Endothelial cell (in vitro differentiated cells): ENCODE measurements around the gene ADGRF5. TPM values are rescaled to one million over a fixed set of nuclear protein-coding genes. Genes with fewer than 3 reads are reported as not detected.
A peak's percentile ranks its signal among the peaks of the same experiment; 100 is the strongest.

Source experiments
- DNase-seq: peaks from one replicate; pipeline ENCODE4 v3.0.0; 2021; ENCODE audit warnings: low spot score
- H3K27ac Mint-ChIP-seq: one replicate; pipeline ENCODE4 v1.8.0; 2021; ENCODE audit warnings: mixed read lengths, inconsistent platforms; ENCODE audit not compliant: unreplicated experiment
- H3K27me3 Mint-ChIP-seq: one replicate; pipeline ENCODE4 v1.8.0; 2021; ENCODE audit warnings: mild to moderate bottlenecking, moderate library complexity, mixed read lengths, inconsistent platforms; ENCODE audit not compliant: unreplicated experiment
- H3K36me3 Mint-ChIP-seq: one replicate; pipeline ENCODE4 v1.8.0; 2021; ENCODE audit warnings: mild to moderate bottlenecking, low read depth, mixed read lengths, inconsistent platforms; ENCODE audit not compliant: unreplicated experiment
- H3K4me1 Mint-ChIP-seq: one replicate; pipeline ENCODE4 v1.8.0; 2021; ENCODE audit warnings: mild to moderate bottlenecking, mixed read lengths, inconsistent platforms; ENCODE audit not compliant: unreplicated experiment
- H3K4me3 Mint-ChIP-seq: one replicate; pipeline ENCODE4 v1.8.0; 2021; ENCODE audit warnings: mild to moderate bottlenecking, mixed read lengths, inconsistent platforms; ENCODE audit not compliant: unreplicated experiment
- H3K9me3 Mint-ChIP-seq: one replicate; pipeline ENCODE4 v1.8.0; 2021; ENCODE audit warnings: mixed read lengths, inconsistent platforms; ENCODE audit not compliant: unreplicated experiment
- CTCF ChIP-seq: fragments of 200-600 bp; sonication (generic); IDR thresholded peaks from one replicate; pipeline ENCODE4 v1.5.0; 2021; ENCODE audit warnings: antibody characterized with exemption; ENCODE audit not compliant: unreplicated experiment
- total RNA-seq: library from RNA; stranded (reverse); fragmentation: NEBNext Ultra II Directional; extraction: Animal tissue kit (Norgen Biotek cat#: 25700); gene quantifications from one replicate; pipeline ENCODE4 v1.2.1, GENCODE V29; 2021; ENCODE audit not compliant: unreplicated experiment

The ADGRF5 gene
- total RNA-seq, 1 donor from 2014 or later: 250 TPM

- Mint-ChIP-seq H3K36me3 (peaks cover 22% of the 10 kb centered on the region), H3K4me1 (peaks cover 89% of the 10 kb centered on the region), H3K27me3 (peaks cover 4% of the 10 kb centered on the region), H3K9me3 (no peaks in the 10 kb centered on the region), H3K27ac (peak overlapping the region; percentile 32), H3K4me3 (peak overlapping the region; percentile 16)
- no peak for DNase-seq
- TF ChIP-seq CTCF: no peak
Observed at GRCh38 chr6:46915866-46916265, 5.9 kb downstream of the ADGRF5 start.

GRCh38 chr6:46915380-46915779 lies 6.4 kb downstream of the ADGRF5 start:
- no peak overlapping the region for H3K27ac Mint-ChIP-seq
- H3K4me3 Mint-ChIP-seq: no peak overlapping the region
- H3K27me3 Mint-ChIP-seq: peaks cover 4% of the 10 kb centered on the region
- DNase-seq: no peak
- H3K9me3 Mint-ChIP-seq: no peaks in the 10 kb centered on the region
- no peak for TF ChIP-seq CTCF
- H3K4me1 Mint-ChIP-seq: peaks cover 92% of the 10 kb centered on the region
- H3K36me3 Mint-ChIP-seq: peaks cover 22% of the 10 kb centered on the region

- H3K36me3 Mint-ChIP-seq: peaks cover 17% of the 10 kb centered on the region
- TF ChIP-seq CTCF: no peak
- H3K4me3 Mint-ChIP-seq: no peak overlapping the region
- H3K27me3 Mint-ChIP-seq: peaks cover 4% of the 10 kb centered on the region
- peak overlapping the region; percentile 71 for H3K27ac Mint-ChIP-seq
- peaks cover 88% of the 10 kb centered on the region for H3K4me1 Mint-ChIP-seq
- H3K9me3 Mint-ChIP-seq: no peaks in the 10 kb centered on the region
- no peak for DNase-seq
Observed at GRCh38 chr6:46914279-46914810, 7.4 kb downstream of the ADGRF5 start.

- Mint-ChIP-seq H3K27me3 (peaks cover 1% of the 10 kb centered on the region), H3K4me1 (peaks cover 59% of the 10 kb centered on the region), H3K36me3 (peaks cover 26% of the 10 kb centered on the region), H3K9me3 (no peaks in the 10 kb centered on the region), H3K27ac (peak overlapping the region; percentile 71), H3K4me3 (no peak overlapping the region)
- TF ChIP-seq CTCF: no peak
- peak; percentile 21 for DNase-seq
Observed at GRCh38 chr6:46909371-46909770, 12.4 kb downstream of the ADGRF5 start.

GRCh38 chr6:46906776-46907175 lies 15.0 kb downstream of the ADGRF5 start:
- Mint-ChIP-seq H3K9me3 (no peaks in the 10 kb centered on the region), H3K36me3 (peaks cover 40% of the 10 kb centered on the region), H3K4me1 (peaks cover 58% of the 10 kb centered on the region), H3K27me3 (peaks cover 2% of the 10 kb centered on the region), H3K27ac (no peak overlapping the region), H3K4me3 (no peak overlapping the region)
- no peak for TF ChIP-seq CTCF
- DNase-seq: no peak
